Measurements from ENCODE around the gene LINC00237.

The LINC00237 gene

GRCh38 chr20:21092806-21093205, 13.4 kb downstream of the LINC00237 start:
- DNase-seq = no peak

- peak; percentile 82 for DNase-seq
Observed at GRCh38 chr20:21090721-21091120, 15.4 kb downstream of the LINC00237 start.

DNA sequence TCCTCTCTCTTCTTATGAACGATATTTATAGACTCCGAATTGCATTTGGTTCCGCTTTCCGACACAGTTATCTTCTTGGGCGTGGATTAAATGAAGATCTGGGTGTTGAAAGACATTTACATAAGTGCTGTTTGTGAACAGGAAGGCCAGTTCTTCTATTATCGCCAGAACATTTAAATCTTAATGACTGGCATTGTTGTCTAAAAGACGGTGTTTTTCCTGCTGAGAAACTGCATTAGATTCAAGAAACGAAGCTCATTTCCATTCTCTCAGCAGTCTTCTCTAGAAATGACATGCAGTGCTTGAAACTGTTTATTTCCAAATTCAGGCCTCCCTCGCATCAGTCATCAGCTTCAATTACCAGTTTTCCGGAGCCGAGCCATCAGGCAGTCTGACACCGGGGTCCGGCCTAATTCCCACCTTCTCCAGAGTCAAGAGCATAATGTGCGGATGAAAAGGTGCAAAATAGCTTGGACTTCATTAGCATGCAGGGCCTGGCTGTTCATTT, 16.0 kb downstream of the LINC00237 start:
- DNase-seq = peak; percentile 57

DNA sequence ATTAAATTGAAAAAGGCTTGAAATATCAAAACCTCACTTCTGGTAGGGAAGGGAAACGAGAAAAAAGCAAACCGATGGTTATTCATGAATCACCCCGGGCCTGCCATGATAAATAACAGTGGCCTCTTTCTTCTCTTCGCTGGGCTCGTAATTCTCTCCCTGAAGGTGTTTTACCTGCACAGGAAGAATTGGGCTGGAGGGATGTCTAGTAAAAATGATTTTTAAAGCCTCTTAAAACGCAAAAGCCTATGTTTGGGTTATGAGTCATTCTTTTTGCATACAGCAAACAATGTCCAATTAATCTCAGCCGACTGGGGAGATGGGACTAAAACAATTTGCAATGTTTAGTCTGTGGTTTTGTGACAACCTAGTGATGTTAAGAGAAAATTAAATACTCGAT, 16.8 kb downstream of the LINC00237 start:
- DNase-seq = no peak

- no peak for DNase-seq
Observed at GRCh38 chr20:21087862-21088540, 18.2 kb downstream of the LINC00237 start.

- DNase-seq = no peak
Observed at GRCh38 chr20:21083825-21084325, 22.3 kb downstream of the LINC00237 start.

GRCh38 chr20:21082584-21082983, 23.6 kb downstream of the LINC00237 start:
- no peak for DNase-seq

DNA sequence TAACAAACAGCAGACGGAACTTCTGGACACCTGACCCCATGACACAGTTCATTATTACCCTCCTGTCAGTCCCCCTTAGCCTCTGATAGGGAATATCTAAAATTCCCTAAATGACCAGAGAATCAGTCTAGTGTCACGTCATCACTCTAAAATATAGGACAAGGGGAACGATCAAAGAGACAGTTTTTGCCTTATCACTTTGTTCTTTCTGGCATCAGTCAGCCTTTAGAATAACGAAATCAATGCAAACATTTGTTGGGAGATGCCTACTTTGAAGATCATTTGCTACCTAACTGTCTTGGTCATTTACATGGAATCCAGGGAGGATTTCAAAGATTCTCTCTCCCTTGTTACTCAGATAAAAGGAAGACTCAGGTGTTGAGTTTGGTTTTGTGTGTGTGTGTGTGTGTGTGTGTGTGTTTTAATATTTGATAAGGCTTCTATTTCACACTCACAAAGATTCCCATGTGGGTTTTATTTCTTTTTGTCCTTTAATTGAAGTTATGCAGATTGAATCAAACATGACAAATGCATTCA, 28.3 kb downstream of the LINC00237 start:
- no peak for DNase-seq

- DNase-seq = no peak
Observed at GRCh38 chr20:21076073-21076472, 30.1 kb downstream of the LINC00237 start.

DNA sequence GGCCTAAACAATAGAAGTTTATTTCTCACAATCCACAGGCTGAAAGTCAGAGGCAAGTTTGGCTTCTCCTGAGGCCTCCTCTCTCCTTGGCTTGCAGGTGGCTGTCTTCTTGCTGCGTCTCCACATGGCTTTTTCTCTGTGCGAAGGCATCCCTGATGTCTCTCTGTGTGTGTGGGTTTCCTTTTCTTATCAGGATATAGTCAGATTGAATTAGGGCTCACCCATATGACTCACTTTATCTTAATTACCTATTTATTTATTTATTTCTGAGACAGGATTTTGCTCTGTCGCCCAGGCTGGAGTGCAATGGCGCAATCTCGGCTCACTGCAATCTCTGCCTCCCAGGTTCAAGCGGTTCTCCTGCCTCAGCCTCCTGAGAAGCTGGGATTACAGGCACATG, 30.7 kb downstream of the LINC00237 start:
- DNase-seq = no peak

DNA sequence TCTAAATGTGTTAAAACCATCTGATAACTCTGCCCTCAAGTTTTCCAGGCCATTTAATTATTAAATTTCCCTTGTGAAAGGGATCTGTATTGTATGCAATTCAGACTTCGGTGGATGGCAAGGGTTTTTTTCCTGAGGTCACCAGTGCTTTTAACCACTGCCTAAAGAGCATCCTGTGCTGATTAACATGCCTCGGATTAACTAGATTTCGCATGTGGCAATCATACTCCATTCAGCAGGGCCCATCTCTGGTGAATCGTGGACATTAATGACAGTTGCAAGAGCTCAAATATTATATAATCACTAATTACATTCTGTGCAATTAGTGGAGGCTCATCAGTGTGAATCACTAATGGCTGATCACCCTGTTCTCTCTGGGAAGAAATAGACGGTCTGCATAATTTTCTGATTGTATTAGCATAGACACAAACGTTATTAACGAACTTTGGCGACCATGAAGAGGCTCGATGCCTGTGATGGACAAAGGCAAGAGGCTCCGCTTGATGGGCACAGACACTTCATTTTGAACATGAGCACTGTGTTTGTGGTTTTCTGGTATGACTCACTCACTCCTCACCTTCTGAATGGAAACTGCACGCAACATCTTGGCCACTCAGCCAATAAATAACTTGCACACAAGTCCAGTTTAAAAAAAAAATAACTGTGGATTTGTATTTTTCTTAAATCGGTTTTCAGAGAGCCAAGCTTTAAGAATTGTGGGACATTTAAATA, 31.4 kb downstream of the LINC00237 start:
- peak; percentile 34 for DNase-seq

DNA sequence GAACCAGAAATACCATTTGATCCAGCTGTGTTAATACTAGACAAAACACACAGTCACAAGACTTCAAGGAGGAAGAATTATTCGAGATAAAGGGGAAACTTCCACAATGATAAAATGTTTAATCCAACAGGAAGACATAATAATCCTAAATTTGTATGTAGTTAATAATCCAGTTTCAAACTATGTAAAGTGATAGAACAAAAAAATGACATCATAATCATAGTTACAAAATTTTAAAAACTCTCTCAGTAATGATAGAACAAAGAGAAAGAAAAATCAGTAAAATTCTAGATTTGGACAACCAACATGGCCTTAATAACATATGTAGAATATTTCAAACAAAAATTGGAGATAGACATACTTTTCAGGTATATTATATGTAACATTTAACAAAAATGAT, 38.9 kb downstream of the LINC00237 start:
- no peak for DNase-seq

GRCh38 chr20:21064924-21065323, 41.2 kb downstream of the LINC00237 start:
- no peak for DNase-seq

- DNase-seq = no peak
Observed at GRCh38 chr20:21063276-21063675, 42.9 kb downstream of the LINC00237 start.

DNA sequence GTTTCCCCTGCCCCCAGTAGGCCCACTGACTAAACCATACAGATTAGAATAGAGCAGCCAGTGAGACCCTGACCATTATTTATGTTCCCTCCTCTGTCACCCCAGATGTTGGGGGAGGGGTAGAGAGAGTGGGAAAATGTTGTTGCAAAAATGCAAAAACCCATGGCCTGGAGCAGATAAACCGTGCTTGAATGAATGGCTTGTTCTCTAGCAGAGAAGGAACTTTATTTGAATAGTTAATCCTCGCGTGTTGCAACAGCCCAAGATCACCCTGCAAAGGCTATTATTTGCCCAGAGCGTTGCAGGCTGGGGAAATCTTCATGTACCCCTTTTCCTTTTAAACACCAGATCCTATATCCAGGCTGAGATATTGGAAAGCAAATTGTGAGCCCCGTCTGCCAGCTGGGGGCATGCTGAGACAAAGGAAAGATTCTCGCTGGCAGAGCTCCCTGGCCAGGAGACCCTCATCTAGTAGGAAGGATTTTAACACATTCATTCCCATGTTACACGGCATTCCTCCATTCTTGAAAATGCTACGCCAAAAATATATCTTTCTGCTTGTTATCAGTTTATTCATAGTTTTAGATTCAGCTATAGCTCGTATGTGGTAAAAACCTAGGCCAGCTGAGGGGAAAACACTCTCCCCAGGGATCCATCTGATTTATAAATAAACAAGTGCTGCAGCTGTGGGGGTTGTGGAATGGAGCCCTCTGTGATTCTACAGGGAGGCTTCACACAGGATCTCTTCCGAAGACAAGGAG, 53.0 kb downstream of the LINC00237 start:
- peak; percentile 44 for DNase-seq

- DNase-seq = no peak
Observed at GRCh38 chr20:21052686-21053001, 53.5 kb downstream of the LINC00237 start.

GRCh38 chr20:21052241-21052640, 53.9 kb downstream of the LINC00237 start:
- no peak for DNase-seq

DNA sequence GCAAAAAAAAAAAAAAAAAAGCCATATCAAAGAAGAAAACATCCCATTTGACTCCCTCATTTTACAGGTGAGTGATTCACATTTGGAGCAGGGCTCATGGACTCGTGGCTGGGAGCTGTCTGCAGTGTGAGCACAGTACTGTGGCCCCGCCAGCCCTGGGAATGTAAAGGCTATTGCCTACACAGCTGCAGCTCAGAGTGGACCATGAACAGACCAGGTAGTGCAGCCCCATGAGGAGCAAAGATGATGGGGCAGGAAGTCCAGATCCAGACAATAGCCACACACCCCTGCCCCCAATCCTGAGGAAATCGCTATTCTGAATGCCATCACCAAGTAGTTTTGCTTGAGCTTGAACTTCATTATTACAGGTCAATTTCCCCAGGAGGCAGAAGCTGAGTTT, 55.4 kb downstream of the LINC00237 start:
- no peak for DNase-seq

GRCh38 chr20:21049305-21049828, 56.8 kb downstream of the LINC00237 start:
- no peak for DNase-seq

GRCh38 chr20:21048841-21049273, 57.3 kb downstream of the LINC00237 start:
- DNase-seq = peak; percentile 21

DNA sequence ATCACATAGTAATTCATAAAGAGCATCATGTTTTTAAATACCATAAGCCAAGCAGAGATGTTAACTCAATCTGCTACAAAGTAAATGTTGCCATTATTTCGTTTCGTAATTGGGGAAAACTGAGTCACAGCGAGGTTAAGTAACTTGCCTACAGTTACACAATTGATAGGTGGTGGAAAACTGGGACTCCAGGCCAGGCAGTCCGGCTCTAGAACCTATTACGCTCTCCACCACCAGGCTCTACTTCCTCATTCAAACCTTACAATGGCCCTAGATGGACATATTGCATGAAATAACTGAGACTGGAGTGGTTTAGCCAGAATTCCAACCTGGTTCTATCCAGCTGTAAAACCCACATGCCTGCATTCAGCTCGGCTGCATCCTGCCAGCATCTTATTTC, 58.2 kb downstream of the LINC00237 start:
- no peak for DNase-seq

- no peak for DNase-seq
Observed at GRCh38 chr20:21046413-21047070, 59.6 kb downstream of the LINC00237 start.
